Liver (tissue), 9 donors: ENCODE results near the gene RELN. TPM values are rescaled to one million over a fixed set of nuclear protein-coding genes. Genes with fewer than 3 reads are reported as not detected.

ENCODE experiments used
- DNase-seq: peaks from one replicate; pipeline ENCODE4 v3.0.0-alpha.2; 2017; ENCODE audit warnings: low spot score
- H3K27ac ChIP-seq, 2 donors: one replicate each; pipeline ENCODE4 v1.7.0; 2013; ENCODE audit warnings: inconsistent platforms in 2 of 2, low read length in 2 of 2, control low read depth in 1 of 2, low read depth in 1 of 2, mild to moderate bottlenecking in 1 of 2
- H3K27me3 ChIP-seq, 4 donors: one replicate each; pipeline versions ENCODE4 v1.6.1 to v1.7.0; 2013; ENCODE audit warnings: low read length in 3 of 4, inconsistent platforms in 1 of 4, mild to moderate bottlenecking in 1 of 4, moderate library complexity in 1 of 4; ENCODE audit not compliant: control insufficient read depth in 4 of 4, insufficient read depth in 4 of 4
- H3K36me3 ChIP-seq, 4 donors: one replicate each; pipeline versions ENCODE4 v1.6.1 to v1.7.0; 2013; ENCODE audit warnings: low read length in 3 of 4, mild to moderate bottlenecking in 3 of 4, low read depth in 1 of 4, moderate library complexity in 1 of 4; ENCODE audit not compliant: control insufficient read depth in 4 of 4, insufficient read depth in 3 of 4
- H3K4me1 ChIP-seq, 4 donors: one replicate each; pipeline versions ENCODE4 v1.6.1 to v1.7.0; 2013; ENCODE audit warnings: low read length in 3 of 4, mild to moderate bottlenecking in 3 of 4, moderate library complexity in 1 of 4; ENCODE audit not compliant: control insufficient read depth in 4 of 4, insufficient read depth in 4 of 4
- H3K4me3 ChIP-seq, 3 donors: one replicate each; pipeline versions ENCODE4 v1.6.1 to v1.7.0; 2013; ENCODE audit warnings: low read length in 3 of 3, control low read depth in 1 of 3, low read depth in 1 of 3, mild to moderate bottlenecking in 1 of 3
- H3K9ac ChIP-seq, 2 donors: one replicate each; pipeline ENCODE4 v1.7.0; 2013; ENCODE audit warnings: low read length in 2 of 2, mild to moderate bottlenecking in 2 of 2, moderate library complexity in 2 of 2, control low read depth in 1 of 2, low read depth in 1 of 2
- H3K9me3 ChIP-seq, 4 donors: one replicate each; pipeline versions ENCODE4 v1.6.1 to v1.7.0; 2013; ENCODE audit warnings: low read length in 3 of 4; ENCODE audit not compliant: control insufficient read depth in 4 of 4
- ATF3 ChIP-seq: IDR thresholded peaks from 2 replicates; pipeline ENCODE4 v1.6.1; 2016; ENCODE audit warnings: antibody characterized with exemption
- CTCF ChIP-seq: fragments of 150-350 bp; IDR thresholded peaks from 2 replicates; pipeline ENCODE4 v1.5.1; 2017; ENCODE audit warnings: improper control_type of control experiment, low read depth, low read length; ENCODE audit not compliant: missing input control
- EGR1 ChIP-seq, 2 donors: IDR thresholded peaks; 2 replicates each; pipeline ENCODE4 v1.6.1; 2016 to 2018; ENCODE audit warnings: antibody characterized with exemption in 2 of 2, low read depth in 2 of 2
- FOXA1 ChIP-seq: IDR thresholded peaks from 2 replicates; pipeline ENCODE4 v1.6.1; 2016; ENCODE audit warnings: antibody characterized with exemption
- FOXA2 ChIP-seq: IDR thresholded peaks from 2 replicates; pipeline ENCODE4 v1.6.1; 2016; ENCODE audit warnings: antibody characterized with exemption
- GABPA ChIP-seq, 2 donors: IDR thresholded peaks in 1 of 2; conservative IDR thresholded peaks in 1 of 2; 2 replicates each; pipeline ENCODE4 v1.6.1; 2016; ENCODE audit warnings: antibody characterized with exemption in 2 of 2, mild to moderate bottlenecking in 1 of 2, moderate library complexity in 1 of 2
- HNF4A ChIP-seq, 2 donors: conservative IDR thresholded peaks; 2 replicates each; pipeline ENCODE4 v1.6.1; 2016; ENCODE audit warnings: antibody characterized with exemption in 2 of 2, mild to moderate bottlenecking in 2 of 2
- HNF4G ChIP-seq: IDR thresholded peaks from 2 replicates; pipeline ENCODE4 v1.6.1; 2016; ENCODE audit warnings: antibody characterized with exemption
- JUND ChIP-seq, 2 donors: IDR thresholded peaks; 2 replicates each; pipeline ENCODE4 v1.6.1; 2016; ENCODE audit warnings: antibody characterized with exemption in 2 of 2
- MAX ChIP-seq: IDR thresholded peaks from 2 replicates; pipeline ENCODE4 v1.6.1; 2016; ENCODE audit warnings: antibody characterized with exemption
- NR2F2 ChIP-seq: IDR thresholded peaks from 2 replicates; pipeline ENCODE4 v1.6.1; 2016; ENCODE audit warnings: antibody characterized with exemption
- RAD21 ChIP-seq, 2 donors: IDR thresholded peaks; 2 replicates each; pipeline ENCODE4 v1.6.1; 2016; ENCODE audit warnings: antibody characterized with exemption in 2 of 2, mild to moderate bottlenecking in 2 of 2
- REST ChIP-seq: IDR thresholded peaks from 2 replicates; pipeline ENCODE4 v1.6.1; 2016; ENCODE audit warnings: antibody characterized with exemption, mild to moderate bottlenecking
- RXRA ChIP-seq, 2 donors: IDR thresholded peaks; 2 replicates each; pipeline ENCODE4 v1.6.1; 2017 to 2018; ENCODE audit warnings: antibody characterized with exemption in 2 of 2, mild to moderate bottlenecking in 1 of 2
- SP1 ChIP-seq: IDR thresholded peaks from 2 replicates; pipeline ENCODE4 v1.6.1; 2018; ENCODE audit warnings: antibody characterized with exemption, mild to moderate bottlenecking
- TAF1 ChIP-seq: conservative IDR thresholded peaks from 2 replicates; pipeline ENCODE4 v1.6.1; 2016; ENCODE audit warnings: antibody characterized with exemption, mild to moderate bottlenecking
- YY1 ChIP-seq: IDR thresholded peaks from 2 replicates; pipeline ENCODE4 v1.6.1; 2016; ENCODE audit warnings: antibody characterized with exemption, mild to moderate bottlenecking
- ZBTB33 ChIP-seq: IDR thresholded peaks from 2 replicates; pipeline ENCODE4 v1.6.1; 2016; ENCODE audit warnings: antibody characterized with exemption
- WGBS: extraction: QIAGEN DNeasy Blood & Tissue Kit; methylation state at CpG from one replicate; pipeline ENCODE4 v1.1.7; 2013; 5-methylcytosine and 5-hydroxymethylcytosine counted together
- polyA plus RNA-seq, 2 donors: library from polyadenylated mRNA; stranded (reverse) in 1 of 2; unstranded in 1 of 2; fragments of 200-250 nt in 1 of 2; fragments of >200 nt in 1 of 2; fragmentation: Nextera tagmentation in 1 of 2; extraction: Ambion mirVana in 1 of 2; gene quantifications; one replicate each; pipeline versions ENCODE4 v1.2.1 to v1.2.3, GENCODE V29; 2013 to 2015
- total RNA-seq, 2 donors: library from RNA; depleted of rRNA; stranded (reverse); fragments of >200 nt; gene quantifications; one replicate each; pipeline ENCODE4 v1.2.3, GENCODE V29; 2014
- donor health status: healthy.
- donor health status: healthy.
- donor health status: healthy.
- donor health status: healthy.
- donor health status: healthy.

RELN gene
- total and polyA plus RNA-seq, 4 donors: 10.0 to 69.8 (median 28.4) TPM

GRCh38 chr7:103593691-103594090 is 395.8 kb downstream of the RELN start:
- H3K4me3 ChIP-seq: no peak overlapping the region
- H3K36me3 ChIP-seq: no peaks in the 10 kb centered on the region
- H3K9me3 ChIP-seq: no peaks in the 10 kb centered on the region
- H3K9ac ChIP-seq: no peak overlapping the region
- WGBS: 84% methylated on average over 2 of the region's 2 CpGs
- H3K27me3 ChIP-seq: no peaks in the 10 kb centered on the region
- no peak for TF ChIP-seq FOXA1
- no peak for TF ChIP-seq NR2F2
- no peak for TF ChIP-seq GABPA (IDR thresholded peaks at IDR 0.05 in 1 of 2, conservative IDR thresholded peaks at IDR 0.05 in 1 of 2)
- no peak for TF ChIP-seq YY1
- no peak for TF ChIP-seq RAD21 (IDR thresholded peaks at IDR 0.05)
- TF ChIP-seq TAF1: no peak
- no peak for TF ChIP-seq RXRA (IDR thresholded peaks at IDR 0.05)
- TF ChIP-seq SP1: no peak
- no peak for TF ChIP-seq CTCF
- TF ChIP-seq ZBTB33: no peak
- no peak for TF ChIP-seq FOXA2
- no peak for TF ChIP-seq ATF3
- no peak for TF ChIP-seq REST
- no peak for TF ChIP-seq MAX
- TF ChIP-seq HNF4A (conservative IDR thresholded peaks at IDR 0.05): no peak
- TF ChIP-seq HNF4G: no peak
- TF ChIP-seq EGR1 (IDR thresholded peaks at IDR 0.05; ENCODE audit: low read depth in 2 of 2): no peak
- no peak overlapping the region for H3K27ac ChIP-seq
- H3K4me1 ChIP-seq: no peaks in the 10 kb centered on the region
- DNase-seq: no peak

GRCh38 chr7:103592844-103593243 is 396.6 kb downstream of the RELN start:
- H3K4me3 ChIP-seq: no peak overlapping the region
- no peaks in the 10 kb centered on the region for H3K36me3 ChIP-seq
- no peak for DNase-seq
- H3K27me3 ChIP-seq: no peaks in the 10 kb centered on the region
- no peak overlapping the region for H3K9ac ChIP-seq
- no peak overlapping the region for H3K27ac ChIP-seq
- no peak for TF ChIP-seq SP1
- no peak for TF ChIP-seq REST
- no peak for TF ChIP-seq MAX
- no peak for TF ChIP-seq HNF4G
- no peak for TF ChIP-seq RAD21 (IDR thresholded peaks at IDR 0.05)
- TF ChIP-seq JUND (IDR thresholded peaks at IDR 0.05): no peak
- TF ChIP-seq GABPA (IDR thresholded peaks at IDR 0.05 in 1 of 2, conservative IDR thresholded peaks at IDR 0.05 in 1 of 2): no peak
- H3K4me1 ChIP-seq: no peaks in the 10 kb centered on the region
- H3K9me3 ChIP-seq: no peaks in the 10 kb centered on the region
